Measurements from ENCODE around the gene NCOA3.
"Not testable (repeated sequence)": the region's sequence is repeated elsewhere in the genome, so short reads cannot be mapped to it uniquely, and the experiment has no call there.

Gene NCOA3

DNA sequence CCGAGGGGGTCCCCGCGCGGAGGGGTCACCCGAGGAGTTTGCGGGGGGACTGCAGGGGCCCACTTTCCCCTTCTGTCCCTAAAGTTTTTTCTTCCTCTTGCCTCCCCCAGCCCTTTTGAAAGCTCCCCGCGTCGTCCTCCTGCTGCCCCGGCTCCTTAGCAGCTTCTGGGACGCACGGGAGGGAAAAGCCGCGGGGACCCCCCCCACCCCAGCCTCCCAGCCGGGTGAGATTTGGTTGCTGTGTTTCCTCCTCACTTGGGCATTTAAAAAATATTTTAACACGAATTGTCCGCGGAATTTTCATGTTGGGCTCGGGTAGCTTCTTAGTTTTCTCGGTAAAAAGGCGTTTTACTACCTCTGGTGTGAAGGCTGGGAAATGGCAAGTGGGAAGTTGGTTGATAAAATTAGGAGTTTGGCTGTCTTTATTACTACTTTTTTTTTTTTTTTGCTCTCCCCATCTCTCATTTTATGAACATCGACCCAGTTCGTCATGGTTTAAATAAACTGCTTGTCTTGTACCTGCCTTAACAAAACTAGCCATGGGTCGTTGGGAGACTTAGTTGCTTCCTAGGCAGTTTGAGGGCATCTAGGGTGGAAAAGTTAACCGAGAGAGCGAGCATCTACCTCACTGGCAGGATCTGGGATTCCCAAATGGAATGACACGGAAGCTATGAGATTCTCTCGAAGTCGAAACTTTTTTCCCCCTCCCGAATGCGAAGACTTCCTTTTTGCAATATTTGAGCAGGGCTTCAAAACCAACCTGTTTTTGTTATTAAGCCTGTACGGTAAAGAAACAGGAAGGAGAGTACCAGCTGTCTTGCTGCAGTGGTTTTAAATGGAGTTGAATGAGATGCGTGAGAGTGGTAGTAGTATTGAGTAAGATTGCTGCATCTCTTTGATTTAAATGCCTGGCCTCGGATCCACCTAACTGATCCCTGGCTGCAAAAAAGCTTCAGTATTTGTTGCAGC is 868 bp downstream of the NCOA3 start:
- peak; percentile 93 for DNase-seq

DNA sequence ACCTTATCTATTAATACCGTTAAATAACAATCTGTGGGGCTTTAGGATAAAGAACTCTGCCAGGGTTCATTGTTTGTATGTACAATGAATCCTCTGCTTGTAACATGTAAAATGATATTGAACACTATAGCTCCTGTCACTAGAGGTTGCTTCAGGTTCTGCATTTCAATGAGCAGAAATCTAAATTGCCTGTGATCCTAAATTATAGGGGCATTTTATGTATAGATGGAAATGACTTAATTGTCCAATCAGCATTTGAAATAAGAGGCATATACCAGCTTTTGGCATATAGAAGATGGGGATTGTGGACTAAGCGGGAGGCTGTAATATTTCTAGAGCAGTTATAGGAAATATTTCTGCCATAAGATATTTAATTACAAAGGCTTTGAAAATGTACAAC is 2.0 kb downstream of the NCOA3 start:
- no peak for DNase-seq

- no peak for DNase-seq
Observed at GRCh38 chr20:47506335-47506734, 4.6 kb downstream of the NCOA3 start.

DNA sequence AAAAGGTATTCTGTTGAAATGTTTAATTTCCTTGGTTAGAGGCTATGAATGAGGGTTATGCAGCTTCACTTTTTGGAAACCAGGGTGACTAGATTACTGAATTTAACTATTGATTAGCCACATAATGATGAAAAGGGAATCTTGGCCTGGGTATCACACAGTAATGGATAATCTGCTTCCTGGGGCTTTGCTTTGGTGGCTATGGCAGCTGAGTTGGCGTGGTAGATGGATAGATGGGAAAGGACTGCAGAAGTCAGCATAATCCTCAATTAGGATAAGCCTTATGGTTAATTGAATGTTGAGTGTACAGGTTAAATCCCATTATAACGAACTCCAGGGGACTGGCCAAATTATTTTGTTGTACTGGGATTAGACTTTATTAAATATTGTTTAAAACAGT is 5.2 kb downstream of the NCOA3 start:
- no peak for DNase-seq

DNA sequence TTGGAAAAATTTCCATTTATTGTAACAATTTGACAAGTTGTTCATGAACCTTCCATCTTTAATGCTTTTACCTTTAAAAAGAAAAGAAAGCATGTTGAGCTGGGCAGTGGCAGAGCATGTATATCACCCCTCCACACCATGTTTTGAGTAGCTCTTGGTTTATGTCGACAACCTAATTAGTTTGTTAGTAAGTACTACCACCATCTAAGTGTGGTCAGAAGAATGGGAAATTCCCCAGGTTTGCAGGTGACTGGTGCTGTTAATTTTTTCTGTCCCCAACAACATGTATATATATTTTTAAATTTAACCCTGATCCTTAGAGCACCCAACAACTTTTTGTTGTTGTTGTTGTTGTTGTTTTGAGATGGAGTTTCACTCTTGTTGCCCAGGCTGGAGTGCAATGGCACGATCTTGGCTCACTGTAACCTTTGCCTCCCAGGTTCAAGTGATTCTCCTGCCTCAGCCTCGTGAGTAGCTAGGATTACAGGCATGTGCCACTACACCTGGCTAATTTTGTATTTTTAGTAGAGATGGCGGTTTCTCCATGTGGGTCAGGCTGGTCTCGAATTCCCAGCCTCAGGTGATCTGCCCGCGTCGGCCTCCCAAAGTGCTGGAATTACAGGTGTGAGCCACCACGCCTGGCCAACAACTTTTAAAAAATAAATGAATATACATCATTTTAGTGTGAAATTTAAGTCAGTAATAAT is 5.7 kb downstream of the NCOA3 start:
- not testable (repeated sequence) for DNase-seq

DNA sequence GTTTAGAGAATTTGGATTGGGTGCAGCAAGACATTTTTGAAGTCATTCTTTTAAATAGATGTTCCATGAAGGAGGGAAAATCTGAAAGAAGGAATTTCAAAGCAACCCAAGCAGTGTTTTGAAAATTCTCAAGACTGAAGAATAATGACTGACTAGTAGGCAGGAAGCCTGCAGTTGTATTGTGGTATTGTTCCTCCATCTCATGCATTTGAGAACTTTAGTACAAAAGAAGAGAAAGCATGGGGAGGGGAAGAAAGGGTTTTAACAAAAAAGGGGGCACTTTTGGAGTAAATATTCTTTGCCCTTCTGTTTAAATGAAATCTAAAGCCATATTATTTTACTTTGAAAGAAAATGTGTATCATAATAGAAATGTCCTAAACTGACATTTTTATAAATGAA is 6.6 kb downstream of the NCOA3 start:
- DNase-seq, result no peak

GRCh38 chr20:47509104-47509661 is 7.5 kb downstream of the NCOA3 start:
- no peak for DNase-seq

DNA sequence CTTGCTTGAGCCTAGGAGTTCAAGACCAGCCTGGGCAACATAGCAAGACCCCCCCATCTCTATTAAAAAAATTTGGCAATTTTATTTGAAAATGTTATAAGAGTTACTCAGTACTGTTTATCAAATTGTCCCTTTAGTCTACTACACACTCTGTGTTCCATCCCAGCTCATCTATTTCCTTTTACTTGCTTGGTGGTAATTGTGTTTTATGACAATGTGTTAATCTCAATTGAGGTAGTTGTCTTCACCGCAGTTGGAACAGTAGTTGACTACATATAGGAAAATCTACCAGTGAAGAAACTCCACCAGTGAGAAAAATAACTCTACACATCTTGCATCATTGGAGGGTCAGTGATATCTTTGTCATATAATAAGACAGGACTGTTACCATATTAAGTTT is 8.0 kb downstream of the NCOA3 start:
- DNase-seq, result no peak

GRCh38 chr20:47515843-47516242 is 14.2 kb downstream of the NCOA3 start:
- DNase-seq, result no peak

- no peak for DNase-seq
Observed at GRCh38 chr20:47521059-47521808, 19.5 kb downstream of the NCOA3 start.

DNA sequence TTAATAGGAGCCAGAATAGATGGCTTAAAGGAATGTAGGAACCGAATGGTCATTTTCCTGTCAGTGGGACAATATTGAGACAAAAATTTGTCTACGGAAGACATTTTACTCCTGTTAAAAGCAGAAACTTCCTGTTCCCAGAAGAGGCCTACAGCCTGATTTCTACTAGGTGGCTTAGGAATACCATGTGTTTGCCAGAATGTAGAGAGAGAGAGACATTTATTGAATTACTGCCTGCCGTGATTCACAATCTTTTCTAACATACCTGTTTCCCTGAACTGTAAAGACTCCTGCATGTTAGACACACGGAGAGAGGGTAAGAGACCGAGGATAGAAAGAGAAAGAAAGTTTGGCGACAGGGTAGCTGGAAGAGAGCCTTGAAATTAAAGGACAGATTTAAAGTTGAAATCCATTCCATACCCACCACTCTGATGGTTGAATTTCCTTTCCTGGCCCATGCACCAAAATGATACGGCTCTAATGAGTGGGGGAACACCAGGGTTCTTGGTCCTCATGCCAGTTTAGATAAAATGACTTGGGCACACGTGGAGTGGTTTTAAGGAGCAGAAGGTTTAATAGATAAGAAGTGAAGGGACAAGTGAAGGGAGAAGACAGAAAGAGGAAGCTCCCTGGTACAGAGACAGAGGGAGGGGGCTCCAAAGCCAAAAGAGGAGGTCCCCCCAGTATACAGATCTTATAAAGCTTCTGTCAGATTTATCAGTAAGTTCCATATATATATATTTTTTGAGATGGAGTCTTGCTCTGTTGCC is 22.5 kb downstream of the NCOA3 start:
- DNase-seq, result no peak

DNA sequence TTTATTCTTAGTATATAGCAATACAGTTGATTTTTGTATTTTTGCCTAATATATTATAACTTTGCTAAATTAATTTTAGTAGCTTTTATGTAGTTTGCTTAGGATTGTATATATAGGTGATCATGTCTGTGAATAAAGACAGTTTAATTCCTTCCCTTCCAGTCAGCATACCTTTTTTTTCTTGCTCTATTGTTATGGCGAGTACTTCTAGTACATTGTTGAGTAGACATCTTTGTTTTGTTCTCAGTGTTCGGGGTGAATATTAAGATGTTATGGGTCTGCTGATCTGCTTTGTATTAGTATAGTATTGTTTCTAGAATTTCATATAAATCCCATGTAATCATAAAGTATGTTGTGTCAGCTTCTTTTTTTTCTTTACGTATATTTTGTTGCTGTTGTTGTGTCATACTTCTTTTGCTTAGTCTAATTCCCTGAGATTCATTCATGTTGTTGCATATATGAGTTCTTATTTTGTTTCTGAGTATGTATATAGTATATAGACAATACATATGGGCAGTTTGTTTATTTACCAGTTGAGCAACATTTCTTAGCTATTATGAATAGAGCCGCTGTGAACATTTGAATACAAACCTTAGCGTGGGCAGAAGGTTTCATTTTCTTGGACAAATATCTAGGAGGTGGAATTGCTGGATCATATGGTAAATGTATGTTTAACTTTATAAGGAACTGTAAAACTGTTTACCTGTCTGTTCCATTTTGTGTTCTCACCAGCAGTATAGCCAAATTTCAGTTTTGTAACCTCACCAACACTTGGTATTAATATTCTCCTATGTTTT is 25.5 kb downstream of the NCOA3 start:
- DNase-seq, result no peak

- DNase-seq, result no peak
Observed at GRCh38 chr20:47529840-47530239, 28.2 kb downstream of the NCOA3 start.

- DNase-seq, result peak; percentile 85
Observed at GRCh38 chr20:47531458-47531857, 29.8 kb downstream of the NCOA3 start.

- no peak for DNase-seq
Observed at GRCh38 chr20:47532002-47532401, 30.3 kb downstream of the NCOA3 start.

DNA sequence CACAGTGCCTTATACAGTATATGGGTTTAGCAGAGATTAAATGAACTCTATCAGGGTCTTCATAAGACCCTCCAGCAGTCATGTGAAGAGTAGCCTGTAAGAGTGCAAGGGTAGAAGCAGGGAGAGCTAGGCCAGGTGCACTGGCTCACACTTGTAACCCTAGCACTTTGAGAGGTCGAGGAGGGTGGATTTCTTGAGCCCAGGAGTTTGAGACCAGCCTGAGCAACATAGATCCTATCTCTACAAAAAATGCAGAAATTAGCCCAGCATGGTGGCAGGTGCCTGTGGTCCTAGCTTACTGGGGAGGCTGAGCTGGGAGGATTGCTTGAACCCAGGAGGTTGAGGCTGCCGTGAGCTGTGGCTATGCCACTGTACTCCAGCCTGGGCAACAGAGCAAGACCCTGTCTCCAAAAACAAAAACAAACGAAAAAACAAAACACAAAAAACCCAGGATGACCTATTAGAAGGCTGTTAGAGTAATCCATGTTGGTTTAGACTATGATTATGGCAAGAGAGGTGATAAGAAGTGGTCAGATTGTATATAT is 31.9 kb downstream of the NCOA3 start:
- DNase-seq, result no peak

GRCh38 chr20:47534405-47534804 is 32.7 kb downstream of the NCOA3 start:
- no peak for DNase-seq

- no peak for DNase-seq
Observed at GRCh38 chr20:47535088-47535487, 33.4 kb downstream of the NCOA3 start.

- DNase-seq, result no peak
Observed at GRCh38 chr20:47535994-47536393, 34.3 kb downstream of the NCOA3 start.

GRCh38 chr20:47540443-47541354 is 39.0 kb downstream of the NCOA3 start:
- DNase-seq, result peak; percentile 80
